AG09309 (cell line): Measurements from ENCODE around the gene ANKMY2.

Experiments
- DNase-seq: peaks from one replicate; pipeline ENCODE4 v3.0.0-alpha.2; 2010; ENCODE audit warnings: low read depth
- H3K4me3 ChIP-seq: 2 replicates; pipeline ENCODE4 v1.5.1; 2011; ENCODE audit warnings: mild to moderate bottlenecking, low read depth, low read length, moderate library complexity; ENCODE audit not compliant: control insufficient read depth
- TF ChIP-seq, protein P1 (sequence below): IDR thresholded peaks from 2 replicates; pipeline ENCODE4 v1.5.1; 2011; ENCODE audit warnings: mild to moderate bottlenecking, low read depth, low read length, inconsistent platforms; ENCODE audit not compliant: insufficient read depth, control insufficient read depth; ENCODE audit errors: missing control alignments

The ANKMY2 gene

GRCh38 chr7:16644157-16644556 is 1.4 kb downstream of the ANKMY2 start:
- DNase-seq: no peak
- peak overlapping the region; percentile 59 for H3K4me3 ChIP-seq
- TF ChIP-seq, protein P1, sequence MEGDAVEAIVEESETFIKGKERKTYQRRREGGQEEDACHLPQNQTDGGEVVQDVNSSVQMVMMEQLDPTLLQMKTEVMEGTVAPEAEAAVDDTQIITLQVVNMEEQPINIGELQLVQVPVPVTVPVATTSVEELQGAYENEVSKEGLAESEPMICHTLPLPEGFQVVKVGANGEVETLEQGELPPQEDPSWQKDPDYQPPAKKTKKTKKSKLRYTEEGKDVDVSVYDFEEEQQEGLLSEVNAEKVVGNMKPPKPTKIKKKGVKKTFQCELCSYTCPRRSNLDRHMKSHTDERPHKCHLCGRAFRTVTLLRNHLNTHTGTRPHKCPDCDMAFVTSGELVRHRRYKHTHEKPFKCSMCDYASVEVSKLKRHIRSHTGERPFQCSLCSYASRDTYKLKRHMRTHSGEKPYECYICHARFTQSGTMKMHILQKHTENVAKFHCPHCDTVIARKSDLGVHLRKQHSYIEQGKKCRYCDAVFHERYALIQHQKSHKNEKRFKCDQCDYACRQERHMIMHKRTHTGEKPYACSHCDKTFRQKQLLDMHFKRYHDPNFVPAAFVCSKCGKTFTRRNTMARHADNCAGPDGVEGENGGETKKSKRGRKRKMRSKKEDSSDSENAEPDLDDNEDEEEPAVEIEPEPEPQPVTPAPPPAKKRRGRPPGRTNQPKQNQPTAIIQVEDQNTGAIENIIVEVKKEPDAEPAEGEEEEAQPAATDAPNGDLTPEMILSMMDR: no peak

DNA sequence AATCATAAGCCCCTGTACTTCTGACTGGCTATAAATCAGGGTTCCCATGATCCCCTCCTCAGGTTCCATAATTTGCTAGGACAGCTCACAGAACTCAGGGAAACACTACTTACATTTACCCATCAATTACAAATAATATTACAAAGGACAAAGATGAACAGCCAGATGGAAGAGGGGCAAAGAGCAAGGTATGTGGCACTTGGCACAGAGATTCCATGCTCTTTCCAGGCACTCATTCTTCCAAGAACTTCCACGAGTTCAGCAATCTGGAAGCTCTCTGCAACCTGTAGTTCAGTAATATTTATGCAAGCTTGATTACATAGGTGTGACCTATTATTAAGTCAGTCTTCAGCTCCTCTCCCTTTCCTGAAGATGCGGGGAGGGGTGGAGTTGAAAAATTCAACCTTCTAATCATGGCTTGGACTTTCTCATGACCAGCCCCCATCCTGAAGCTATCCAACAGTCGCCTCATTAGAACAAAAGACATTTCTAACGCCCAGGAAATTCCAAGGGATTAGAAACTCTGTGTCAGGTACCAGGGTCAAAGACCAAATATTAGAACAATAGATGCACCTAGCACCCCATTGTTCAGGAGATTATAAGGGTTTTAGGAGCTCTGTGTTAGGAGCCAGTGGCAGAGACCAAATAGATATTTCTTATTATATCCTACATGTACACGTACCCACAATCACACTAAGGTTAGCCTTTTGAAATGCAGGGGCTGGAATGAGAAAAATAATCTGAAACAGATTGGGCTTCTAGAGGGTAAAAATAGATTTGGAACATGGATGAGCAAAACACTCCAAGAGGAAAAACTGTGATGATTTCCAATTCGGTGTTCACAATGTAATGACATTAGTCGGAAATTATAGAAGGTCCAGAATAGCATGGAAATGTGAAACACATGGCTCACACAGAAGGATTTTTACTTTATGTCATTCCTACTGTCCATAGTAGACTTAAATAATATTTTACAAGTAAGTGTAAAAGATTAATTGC is 7.0 kb downstream of the ANKMY2 start:
- DNase-seq: no peak
- TF ChIP-seq, protein P1: no peak
- no peak overlapping the region for H3K4me3 ChIP-seq

GRCh38 chr7:16637379-16637778 is 8.2 kb downstream of the ANKMY2 start:
- DNase-seq: no peak
- no peak overlapping the region for H3K4me3 ChIP-seq
- TF ChIP-seq, protein P1: no peak

- TF ChIP-seq, protein P1: no peak
- peak; percentile 68 for DNase-seq
- H3K4me3 ChIP-seq: no peak overlapping the region
Observed at GRCh38 chr7:16636555-16637101, 8.9 kb downstream of the ANKMY2 start.

GRCh38 chr7:16634271-16634738 is 11.2 kb downstream of the ANKMY2 start:
- H3K4me3 ChIP-seq: no peak overlapping the region
- TF ChIP-seq, protein P1: no peak
- no peak for DNase-seq

GRCh38 chr7:16630654-16631053 is 14.9 kb downstream of the ANKMY2 start:
- DNase-seq: no peak
- TF ChIP-seq, protein P1: no peak
- H3K4me3 ChIP-seq: no peak overlapping the region
